Panc1 (cell line): ENCODE results near the gene SLC9A4. TPM values are rescaled to one million over a fixed set of nuclear protein-coding genes. Genes with fewer than 3 reads are reported as not detected.

Experiments
- ATAC-seq: fragments of 200-7000 bp; cut with Tn5 transposase; 2 replicates; pipeline ENCODE4 v1.9.1; 2020; ENCODE audit warnings: mild to moderate bottlenecking, moderate library complexity
- BruUV-seq: library from RNA; stranded (reverse); fragments of 400-500 nt; replicated peaks from 2 replicates; lab custom pipeline; 2021; lab: Mats Ljungman, UMichigan
- CTCF ChIA-PET: fragments of 300-600 bp; sonication (Branson Sonifier 250); formaldehyde crosslinking; loops from one replicate; lab custom pipeline; 2022; ENCODE audit warnings: antibody characterized with exemption; lab: Charles Lee
- POLR2A ChIA-PET: fragments of 300-600 bp; sonication (Branson Sonifier 250); formaldehyde crosslinking; loops from one replicate; lab custom pipeline; 2022; ENCODE audit warnings: antibody characterized with exemption; lab: Charles Lee
- DNase-seq: peaks from one replicate; pipeline ENCODE4 v3.0.0-alpha.2; 2010; ENCODE audit warnings: low read depth, low spot score
- H3K27ac ChIP-seq: 2 replicates; pipeline ENCODE4 v1.5.1; 2011; ENCODE audit warnings: mild to moderate bottlenecking, low read length, inconsistent platforms
- H3K27me3 ChIP-seq: fragments of 200-500 bp; sonication (Bioruptor generic); 2 replicates; pipeline ENCODE4 v1.6.0; 2014; ENCODE audit warnings: low read length, inconsistent platforms; ENCODE audit not compliant: control insufficient read depth, insufficient read depth
- H3K36me3 ChIP-seq: fragments of 200-500 bp; sonication (Bioruptor generic); 2 replicates; pipeline ENCODE4 v1.5.1; 2014; ENCODE audit warnings: inconsistent platforms, mild to moderate bottlenecking, low read length, moderate library complexity; ENCODE audit not compliant: control insufficient read depth, insufficient read depth
- H3K4me1 ChIP-seq: 2 replicates; pipeline ENCODE4 v1.5.1; 2011; ENCODE audit warnings: inconsistent platforms, mild to moderate bottlenecking, low read length, moderate library complexity; ENCODE audit not compliant: control insufficient read depth, insufficient read depth
- H3K4me3 ChIP-seq, 2 experiments: 2 replicates each; pipeline ENCODE4 v1.5.1; 2011 to 2012; ENCODE audit warnings: low read depth in 2 of 2, low read length in 2 of 2, mild to moderate bottlenecking in 2 of 2, inconsistent platforms in 1 of 2, moderate library complexity in 1 of 2
- H3K9me3 ChIP-seq: fragments of 200-500 bp; sonication (Bioruptor generic); 2 replicates; pipeline ENCODE4 v1.5.1; 2014; ENCODE audit warnings: low read depth, mild to moderate bottlenecking, inconsistent platforms, low read length, moderate library complexity; ENCODE audit not compliant: control insufficient read depth, insufficient read depth
- CTCF ChIP-seq: fragments of 450-650 bp; IDR thresholded peaks from 2 replicates; pipeline ENCODE4 v1.5.1; 2017; ENCODE audit warnings: mild to moderate bottlenecking
- POLR2AphosphoS5 ChIP-seq: IDR thresholded peaks from 2 replicates; pipeline ENCODE4 v1.6.1; 2012; ENCODE audit warnings: mild to moderate bottlenecking, low read depth, low read length, moderate library complexity
- REST ChIP-seq, 2 experiments: IDR thresholded peaks; 2 replicates each; pipeline ENCODE4 v1.6.1; 2011 to 2012; ENCODE audit warnings: low read depth in 2 of 2, control low read depth in 1 of 2, low read length in 1 of 2, mild to moderate bottlenecking in 1 of 2, moderate library complexity in 1 of 2; ENCODE audit not compliant: insufficient read depth in 1 of 2
- SIN3A ChIP-seq: IDR thresholded peaks from 2 replicates; pipeline ENCODE4 v1.6.1; 2012; ENCODE audit warnings: low read depth, mild to moderate bottlenecking, low read length, moderate library complexity, borderline replicate concordance; ENCODE audit not compliant: insufficient read depth
- in situ Hi-C: cut with HindIII; loops from 2 replicates; pipeline ENCODE4 v1.10.0; 2016; ENCODE audit warnings: low sequenced_read_pairs, low pct_unique_long_range_greater_than_20kb
- intact Hi-C: fragments of 100-400 bp; cut with micrococcal nuclease; formaldehyde crosslinking; loops from one replicate; pipeline ENCODE4 v1.10.0; 2022; ENCODE audit not compliant: unreplicated experiment
- total RNA-seq: library from RNA; stranded (reverse); gene quantifications from one replicate; pipeline ENCODE4 v1.2.1, GENCODE V29; 2021; ENCODE audit not compliant: unreplicated experiment

Gene SLC9A4
- total RNA-seq, 1 experiment from 2014 or later: not detected

DNA sequence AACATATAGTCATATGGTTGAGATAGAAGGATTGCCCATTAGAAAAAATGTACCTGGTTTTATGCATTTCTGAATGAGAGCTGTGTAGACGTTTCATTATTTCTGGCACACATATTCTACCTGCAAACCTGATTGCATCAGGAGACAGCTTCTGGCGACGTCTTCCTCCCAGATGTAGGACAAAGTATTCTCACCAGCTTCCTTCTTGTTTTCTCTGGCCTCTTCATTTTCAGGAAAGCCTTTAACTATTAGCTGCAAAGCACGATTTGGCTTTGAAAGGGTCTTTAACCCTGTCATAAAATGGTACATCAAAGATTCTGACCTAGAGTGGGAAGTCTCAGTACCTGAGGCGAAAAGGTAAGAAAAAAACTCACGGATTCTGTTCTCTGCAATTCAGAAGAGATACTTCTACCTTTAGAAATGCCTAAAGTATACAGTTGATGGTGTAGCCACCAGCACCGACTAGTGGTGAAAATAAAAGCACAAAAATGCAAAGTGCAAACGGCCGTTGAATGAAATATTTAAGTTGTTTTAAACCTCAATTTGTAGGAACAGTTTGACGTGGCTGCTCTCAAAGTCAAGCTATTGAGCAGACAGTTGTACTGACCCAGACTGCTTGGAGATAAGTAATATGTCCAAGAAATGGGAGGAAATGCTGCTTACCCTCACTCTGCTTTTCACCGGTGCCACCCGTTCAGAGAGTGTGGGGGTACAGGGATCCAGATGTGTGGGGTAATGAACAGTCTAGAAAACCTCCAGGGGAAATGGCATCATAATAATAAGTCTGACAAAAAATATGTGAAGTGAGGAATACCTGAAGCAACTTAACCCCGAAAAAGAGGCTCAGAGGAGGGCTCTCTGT is 29.8 kb upstream of the SLC9A4 start:
- no peaks in the 10 kb centered on the region for H3K36me3 ChIP-seq
- CTCF ChIA-PET: interaction anchor here (0.6 to 0.7 kb wide), 2 partner anchors 429 to 1665 kb away, joined by 3 read pairs; no protein-coding TSS in a partner anchor
- no peaks in the 10 kb centered on the region for H3K4me1 ChIP-seq
- DNase-seq (peak; percentile 17), ATAC-seq (no peak)
- no peak for TF ChIP-seq POLR2AphosphoS5
- peak; percentile 82 for TF ChIP-seq CTCF
- TF ChIP-seq REST (IDR thresholded peaks at IDR 0.05; ENCODE audit: insufficient read depth in 1 of 2, low read depth in 2 of 2, low read length in 1 of 2): no peak
- H3K27me3 ChIP-seq: peaks cover 3% of the 10 kb centered on the region; the same call in 1 of the 2 replicates
- POLR2A ChIA-PET: no interaction called here
- intact Hi-C loops: loop anchor here (5.0 kb wide), 1 partner anchor 186 kb away; no protein-coding TSS in a partner anchor
- in situ Hi-C loops: no loop called here
- no peak overlapping the region for H3K4me3 ChIP-seq
- no TSS peak for BruUV-seq
- no peak overlapping the region for H3K27ac ChIP-seq
- H3K9me3 ChIP-seq: no peaks in the 10 kb centered on the region

- H3K9me3 ChIP-seq: no peaks in the 10 kb centered on the region
- 0 out of 2 replicates have a peak, but pooled peaks cover 3% of the 10 kb centered on the region for H3K27me3 ChIP-seq
- in situ Hi-C loops (no loop called here), intact Hi-C loops (loop anchor here (5.0 kb wide), 1 partner anchor 187 kb away; no protein-coding TSS in a partner anchor)
- no peak overlapping the region for H3K4me3 ChIP-seq
- ATAC-seq (no peak), DNase-seq (no peak)
- CTCF ChIA-PET: no interaction called here
- POLR2A ChIA-PET: no interaction called here
- TF ChIP-seq POLR2AphosphoS5: no peak
- no peak overlapping the region for H3K27ac ChIP-seq
- H3K4me1 ChIP-seq: no peaks in the 10 kb centered on the region
- BruUV-seq: no TSS peak
- no peaks in the 10 kb centered on the region for H3K36me3 ChIP-seq
Observed at GRCh38 chr2:102444233-102444632, 28.8 kb upstream of the SLC9A4 start.

DNA sequence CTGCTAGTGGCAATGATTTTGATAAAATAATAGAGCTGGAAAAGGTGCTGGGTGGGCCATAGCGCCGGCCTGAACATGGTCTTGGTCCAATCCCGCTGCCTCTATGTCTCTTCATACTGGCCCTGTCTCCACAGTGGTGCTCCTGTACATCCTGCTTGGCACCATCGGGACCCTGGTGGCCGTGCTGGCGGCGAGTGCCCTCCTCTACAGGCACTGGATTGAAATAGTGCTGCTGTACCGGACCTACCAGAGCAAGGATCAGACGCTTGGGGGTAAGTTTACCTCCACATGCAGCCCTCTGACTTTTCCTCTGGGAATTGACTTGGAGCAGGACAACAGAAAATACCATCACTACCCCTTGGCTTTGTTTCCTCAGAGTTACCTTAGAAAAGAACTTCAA is 26.1 kb upstream of the SLC9A4 start:
- in situ Hi-C loops: no loop called here
- H3K9me3 ChIP-seq: no peaks in the 10 kb centered on the region
- no peaks in the 10 kb centered on the region for H3K4me1 ChIP-seq
- intact Hi-C loops: loop anchor here (5.0 kb wide), 1 partner anchor 425 kb away; no protein-coding TSS in a partner anchor
- CTCF ChIA-PET: no interaction called here
- no peak overlapping the region for H3K27ac ChIP-seq
- no peak overlapping the region for H3K4me3 ChIP-seq
- BruUV-seq: no TSS peak
- DNase-seq (no peak), ATAC-seq (no peak)
- H3K27me3 ChIP-seq: peaks cover 2% of the 10 kb centered on the region; the same call in 1 of the 2 replicates
- TF ChIP-seq SIN3A (no peak), REST (IDR thresholded peaks at IDR 0.05; ENCODE audit: insufficient read depth in 1 of 2, low read depth in 2 of 2, low read length in 1 of 2) (no peak)
- H3K36me3 ChIP-seq: no peaks in the 10 kb centered on the region
- POLR2A ChIA-PET: no interaction called here
